GM12878 (cell line): ENCODE data around the gene NSG1.

Experiments
- CEBPB ChIP-seq, 2 experiments: fragments of 150-350 bp in 1 of 2; IDR thresholded peaks; 2 replicates each; pipeline ENCODE4 v1.6.1; 2012 to 2014; ENCODE audit warnings: low read depth in 2 of 2, low read length in 2 of 2, borderline replicate concordance in 1 of 2, inconsistent platforms in 1 of 2
- CTCF ChIP-seq, 3 experiments: IDR thresholded peaks in 2 of 3; conservative IDR thresholded peaks in 1 of 3; 2 replicates each; pipeline ENCODE4 v1.5.1; 2011; ENCODE audit warnings: low read depth in 3 of 3, low read length in 3 of 3, mild to moderate bottlenecking in 3 of 3, control low read depth in 2 of 3, moderate library complexity in 2 of 3, inconsistent platforms in 1 of 3, mixed read lengths in 1 of 3; ENCODE audit not compliant: control insufficient read depth in 2 of 3, insufficient read depth in 1 of 3; ENCODE audit errors: extremely low read depth in 1 of 3
- POLR2A ChIP-seq: IDR thresholded peaks from 2 replicates; pipeline ENCODE4 v1.6.1; 2011; ENCODE audit warnings: low read depth, mild to moderate bottlenecking, low read length
- POLR2AphosphoS5 ChIP-seq: IDR thresholded peaks from 2 replicates; pipeline ENCODE4 v1.6.1; 2011; ENCODE audit warnings: mild to moderate bottlenecking, low read length, inconsistent platforms
- SPI1 ChIP-seq: IDR thresholded peaks from 2 replicates; pipeline ENCODE4 v1.6.1; 2011; ENCODE audit warnings: low read depth, mild to moderate bottlenecking, low read length, moderate library complexity, borderline replicate concordance; ENCODE audit not compliant: insufficient read depth
- ZNF217 ChIP-seq: fragments of 450-650 bp; IDR thresholded peaks from 2 replicates; pipeline ENCODE4 v1.6.1; 2017; ENCODE audit warnings: antibody characterized with exemption, mild to moderate bottlenecking

- TF ChIP-seq SPI1 = no peak
- no peak for TF ChIP-seq POLR2A
- no peak for TF ChIP-seq CTCF (IDR thresholded peaks at IDR 0.05 in 2 of 3, conservative IDR thresholded peaks at IDR 0.05 in 1 of 3; ENCODE audit: control insufficient read depth in 2 of 3, extremely low read depth in 1 of 3, insufficient read depth in 1 of 3, low read depth in 3 of 3, low read length in 3 of 3)
- TF ChIP-seq POLR2AphosphoS5 = no peak
- no peak for TF ChIP-seq ZNF217
- no peak for TF ChIP-seq CEBPB (IDR thresholded peaks at IDR 0.05; ENCODE audit: borderline replicate concordance in 1 of 2, low read depth in 2 of 2, low read length in 2 of 2)
These were observed 38.8 kb downstream of the NSG1 start for GRCh38 chr4:4425696-4426095.
